HG02970 (cell line): ENCODE results near the gene SLX1A.
"Not testable (repeated sequence)": the region's sequence is repeated elsewhere in the genome, so short reads cannot be mapped to it uniquely, and the experiment has no call there.

Source experiments
- ATAC-seq: cut with Tn5 transposase; IDR thresholded peaks from one replicate; pipeline ENCODE4 v1.9.1; 2021; ENCODE audit warnings: mild to moderate bottlenecking, moderate library complexity, moderate number of reproducible peaks; ENCODE audit not compliant: unreplicated experiment, low FRiP score

Gene SLX1A

GRCh38 chr16:30193615-30194014 is at the start of gene SLX1A, which contains the start of gene BOLA2B:
TSS of gene SLX1A (plus strand) at chr16:30193875. CDS start at chr16:30194085, 210 bp downstream.
TSS of gene BOLA2B (minus strand) at chr16:30193666. CDS start at chr16:30193595, 71 bp downstream.
- ATAC-seq: peak; percentile 76

DNA sequence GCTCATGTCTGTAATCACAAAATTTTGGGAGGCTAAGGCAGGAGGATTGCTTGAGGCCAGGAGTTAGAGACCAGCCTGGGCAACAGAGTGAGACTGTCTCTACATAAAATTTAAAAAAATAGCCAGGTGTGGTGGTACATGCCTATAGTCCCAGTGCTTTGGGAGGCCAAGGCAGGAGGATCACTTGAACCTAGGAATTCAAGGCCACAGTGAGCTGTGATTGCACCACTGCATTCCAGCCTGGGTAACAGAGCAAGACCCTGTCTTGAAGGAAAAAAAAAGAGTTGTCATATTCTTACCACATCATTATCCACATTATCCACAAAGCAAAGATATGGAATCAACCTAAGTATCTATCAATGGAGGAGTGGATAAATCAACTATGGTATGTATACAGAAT is 49.7 kb upstream of the SLX1A start:
- ATAC-seq: no peak

DNA sequence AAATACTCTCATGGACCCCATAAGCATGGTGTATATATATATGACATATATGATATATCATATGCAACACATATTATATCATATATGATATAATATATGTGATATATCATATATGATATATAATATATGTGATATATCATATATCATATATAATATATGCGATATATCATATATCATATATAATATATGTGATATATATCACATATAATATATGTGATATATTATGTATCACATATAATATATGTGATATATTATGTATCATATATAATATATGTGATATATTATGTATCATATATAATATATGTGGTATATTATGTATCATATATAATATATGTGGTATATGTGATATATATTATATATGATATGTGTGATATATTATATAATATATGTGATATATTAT is 48.8 kb upstream of the SLX1A start:
- no peak for ATAC-seq

- ATAC-seq: no peak
These were observed 48.0 kb upstream of the SLX1A start for GRCh38 chr16:30145657-30146056.

GRCh38 chr16:30147843-30148510 is 45.7 kb upstream of the SLX1A start:
- no peak for ATAC-seq

- no peak for ATAC-seq
These were observed 44.3 kb upstream of the SLX1A start for GRCh38 chr16:30149250-30149930.

- ATAC-seq: no peak
These were observed 42.6 kb upstream of the SLX1A start for GRCh38 chr16:30151091-30151490.

DNA sequence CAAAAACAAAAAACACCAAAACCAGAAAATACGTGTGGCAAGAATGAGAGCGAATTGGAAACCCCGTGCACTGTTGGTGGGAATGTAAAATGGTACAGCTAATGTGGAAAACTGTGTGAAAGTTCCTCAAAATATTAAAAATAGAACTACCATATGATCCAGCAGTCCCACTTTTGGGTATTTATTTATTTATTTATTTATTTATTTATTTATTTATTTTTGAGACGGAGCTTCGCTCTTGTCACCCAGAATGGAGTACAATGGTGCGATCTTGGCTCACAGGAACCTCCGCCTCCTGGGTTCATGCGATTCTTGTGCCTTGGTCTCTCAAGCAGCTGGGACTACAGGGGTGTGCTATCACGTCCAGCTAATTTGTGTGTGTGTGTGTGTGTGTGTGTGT is 41.2 kb upstream of the SLX1A start:
- ATAC-seq: no peak

- ATAC-seq: no peak
These were observed 38.5 kb upstream of the SLX1A start for GRCh38 chr16:30155188-30155587.

- no peak for ATAC-seq
These were observed 36.5 kb upstream of the SLX1A start for GRCh38 chr16:30157214-30157613.

DNA sequence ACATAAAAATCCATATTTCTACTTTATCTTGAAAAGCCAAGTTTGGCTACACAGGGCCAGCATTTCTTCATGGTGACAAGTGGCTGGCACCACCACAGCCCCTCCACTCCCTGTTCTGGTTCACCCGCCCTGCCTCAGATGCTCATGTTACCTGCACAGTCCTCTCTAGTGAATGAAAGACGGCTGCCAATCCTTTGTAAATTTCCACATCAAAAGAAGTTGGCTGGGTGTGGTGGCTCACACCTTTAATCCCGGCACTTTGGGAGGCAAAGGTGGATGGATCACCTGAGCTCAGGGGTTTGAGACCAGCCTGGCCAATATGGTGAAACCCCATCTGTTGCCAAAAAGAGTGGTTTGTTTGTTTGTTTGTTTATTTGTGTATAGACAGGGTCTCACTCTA is 30.1 kb upstream of the SLX1A start:
- no peak for ATAC-seq

GRCh38 chr16:30166202-30166902 is 27.3 kb upstream of the SLX1A start:
- no peak for ATAC-seq

DNA sequence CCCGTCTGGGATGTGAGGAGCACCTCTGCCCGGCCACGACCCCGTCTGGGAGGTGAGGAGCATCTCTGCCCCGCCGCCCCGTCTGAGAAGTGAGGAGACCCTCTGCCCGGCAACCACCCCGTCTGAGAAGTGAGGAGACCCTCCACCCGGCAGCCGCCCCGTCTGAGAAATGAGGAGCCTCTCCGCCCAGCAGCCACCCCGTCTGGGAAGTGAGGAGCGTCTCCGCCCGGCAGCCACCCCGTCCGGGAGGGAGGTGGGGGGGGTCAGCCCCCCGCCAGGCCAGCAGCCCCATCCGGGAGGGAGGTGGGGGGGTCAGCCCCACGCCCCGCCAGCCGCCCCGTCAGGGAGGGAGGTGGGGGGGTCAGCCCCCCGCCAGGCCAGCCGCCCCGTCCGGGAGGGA is 24.9 kb upstream of the SLX1A start:
- ATAC-seq: not testable (repeated sequence)

GRCh38 chr16:30169416-30169815 is 24.3 kb upstream of the SLX1A start:
- not testable (repeated sequence) for ATAC-seq

- ATAC-seq: not testable (repeated sequence)
These were observed 23.5 kb upstream of the SLX1A start for GRCh38 chr16:30170145-30170544.

DNA sequence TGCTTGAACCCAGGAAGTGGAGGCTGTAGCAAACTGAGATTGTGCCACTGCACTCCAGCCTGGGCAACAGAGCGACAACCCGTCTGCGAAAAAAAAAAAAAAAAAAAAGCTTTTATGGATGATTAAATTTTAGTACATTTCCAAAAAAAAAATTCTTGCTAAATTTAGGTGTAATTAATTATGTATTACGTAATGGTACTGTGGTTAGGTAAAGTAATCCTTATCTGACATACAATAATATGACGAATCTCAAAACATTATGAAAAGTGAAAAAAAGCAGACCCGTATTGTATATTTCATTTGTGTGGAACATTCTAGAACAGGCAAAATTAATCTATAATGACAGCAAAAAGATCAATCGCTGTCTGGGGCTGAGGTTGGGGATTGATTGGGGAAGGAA is 20.6 kb upstream of the SLX1A start:
- no peak for ATAC-seq

DNA sequence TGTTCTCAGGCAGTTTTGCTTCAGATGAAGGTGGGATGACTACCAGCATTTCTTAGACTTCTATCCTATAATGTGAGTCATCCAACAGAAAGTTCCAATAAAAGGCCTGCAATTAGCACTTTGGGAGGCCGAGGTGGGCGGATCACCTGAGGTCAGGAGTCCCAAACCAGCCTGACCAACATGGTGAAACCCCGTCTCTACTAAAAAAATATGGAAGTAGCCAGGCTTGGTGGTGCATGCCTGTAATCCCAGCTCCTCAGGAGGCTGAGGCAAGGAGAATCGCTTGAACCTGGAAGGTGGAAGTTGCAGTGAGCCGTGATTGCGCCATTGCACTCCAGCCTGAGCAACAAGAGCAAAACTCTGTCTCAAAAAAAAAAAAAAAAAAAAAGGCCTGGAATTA is 16.8 kb upstream of the SLX1A start:
- not testable (repeated sequence) for ATAC-seq

- ATAC-seq: no peak
These were observed 14.5 kb upstream of the SLX1A start for GRCh38 chr16:30179195-30179594.

DNA sequence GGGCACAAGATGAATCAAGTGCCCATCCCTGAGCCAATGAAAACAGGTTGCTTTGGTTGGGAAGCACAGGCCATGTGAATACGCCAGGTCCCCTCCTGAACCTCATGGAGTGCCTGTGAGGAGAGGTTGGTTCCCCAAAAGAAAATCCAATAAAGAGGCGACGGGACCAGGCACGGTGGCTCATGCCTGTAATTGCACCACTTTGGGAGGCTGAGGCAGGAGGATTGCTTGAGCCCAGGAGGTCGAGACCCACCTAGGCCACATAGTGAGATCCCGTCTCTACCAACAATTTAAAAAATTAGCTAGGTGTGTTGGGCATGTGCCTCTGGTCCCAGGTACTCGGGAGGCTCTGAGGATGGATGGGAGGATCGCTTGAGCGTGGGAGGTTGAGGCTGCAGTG is 13.7 kb upstream of the SLX1A start:
- no peak for ATAC-seq

DNA sequence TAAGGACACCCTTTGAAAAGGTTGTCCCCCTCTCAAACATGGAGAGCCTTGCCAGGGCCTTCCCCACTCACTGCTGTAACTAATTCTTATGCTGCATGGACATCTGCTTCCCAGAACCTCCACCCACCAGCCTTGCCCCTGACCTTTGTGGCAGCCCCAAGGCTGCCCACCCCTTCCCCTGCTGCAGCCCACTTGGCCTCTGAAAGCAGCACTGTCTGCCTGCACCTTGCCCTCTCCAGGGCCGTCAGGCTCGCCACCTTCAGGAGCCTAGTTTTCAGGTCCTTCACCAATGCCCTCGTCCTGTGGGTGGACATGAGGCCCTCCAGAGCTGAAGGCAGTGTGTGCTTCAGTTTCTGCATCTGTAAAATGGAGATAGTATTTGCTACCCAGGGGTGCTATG is 12.9 kb upstream of the SLX1A start:
- no peak for ATAC-seq
